ENCODE results near the gene CHD9.
"Not testable (repeated sequence)": the region's sequence is repeated elsewhere in the genome, so short reads cannot be mapped to it uniquely, and the experiment has no call there.

CHD9 gene

DNA sequence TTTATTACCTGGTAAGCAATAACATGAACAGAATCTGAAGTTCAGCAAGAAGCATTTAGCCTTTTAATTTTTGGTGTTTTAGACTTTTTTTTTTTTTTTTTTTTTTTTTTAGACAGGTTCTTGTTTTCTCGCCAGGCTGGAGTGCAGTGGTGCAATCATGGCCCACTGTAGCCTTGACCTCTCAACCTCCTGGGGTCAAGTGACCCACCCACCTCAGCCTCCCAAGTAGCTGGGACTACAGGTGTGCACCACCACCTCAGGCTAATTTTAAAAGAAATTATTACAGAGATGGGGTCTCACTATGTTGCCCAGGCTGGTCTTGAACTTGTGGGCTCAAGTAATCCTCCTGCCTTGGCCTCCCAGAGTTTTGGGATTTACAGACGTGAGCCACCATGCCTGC is 206.5 kb downstream of the CHD9 start:
- no peak for DNase-seq (ENCODE audit: low read depth in 2 of 2)

DNA sequence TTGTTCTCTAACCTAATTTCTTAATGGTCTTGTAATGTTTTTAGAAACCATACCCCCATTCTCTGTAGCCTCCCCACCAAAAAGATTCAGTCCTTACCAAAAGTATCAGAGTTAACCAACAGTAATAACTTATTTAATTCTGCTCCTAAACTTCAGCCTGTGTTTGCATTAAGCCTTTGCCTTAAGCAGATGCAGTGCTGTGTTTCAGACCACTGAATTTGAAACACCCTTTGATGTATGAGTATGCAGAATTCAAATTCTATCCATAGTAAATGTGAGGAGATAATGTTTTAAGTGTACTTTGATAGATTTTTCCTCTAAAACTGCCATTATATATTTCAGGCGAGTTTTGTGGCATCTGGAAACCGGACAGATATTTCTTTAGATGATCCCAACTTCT is 207.9 kb downstream of the CHD9 start:
- DNase-seq (ENCODE audit: low read depth in 2 of 2): no peak

DNA sequence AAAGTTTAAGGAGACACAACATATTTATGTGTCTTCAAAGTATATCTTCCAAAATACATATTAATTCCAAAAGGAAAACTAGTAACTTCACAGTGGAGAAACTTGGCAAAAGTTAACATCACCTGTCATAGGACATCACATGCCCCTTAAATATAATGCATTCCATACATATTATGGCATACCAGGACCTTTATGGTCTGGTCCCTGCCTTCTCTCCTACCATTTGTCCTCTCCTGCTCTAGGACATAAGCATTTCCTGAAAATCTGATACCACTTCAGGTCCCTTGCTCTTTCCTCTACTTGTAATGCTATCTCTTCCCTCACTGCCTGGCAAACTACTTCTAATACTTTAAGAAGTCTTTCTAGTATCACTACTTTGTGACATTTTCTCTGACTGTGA is 211.4 kb downstream of the CHD9 start:
- DNase-seq (ENCODE audit: low read depth in 2 of 2): no peak

DNA sequence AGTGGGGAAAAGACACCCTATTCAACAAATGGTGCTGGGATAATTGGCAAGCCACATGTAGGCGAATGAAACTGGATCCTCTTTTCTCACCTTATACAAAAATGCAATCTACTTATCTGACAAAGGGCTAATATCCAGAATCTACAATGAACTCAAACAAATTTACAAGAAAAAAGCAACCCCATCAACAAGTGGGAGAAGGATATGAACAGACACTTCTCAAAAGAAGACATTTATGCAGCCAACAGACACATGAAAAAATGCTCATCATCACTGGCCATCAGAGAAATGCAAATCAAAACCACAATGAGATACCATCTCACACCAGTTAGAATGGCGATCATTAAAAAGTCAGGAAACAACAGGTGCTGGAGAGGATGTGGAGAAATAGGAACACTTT is 223.7 kb downstream of the CHD9 start:
- not testable (repeated sequence) for DNase-seq (ENCODE audit: low read depth in 2 of 2)

DNA sequence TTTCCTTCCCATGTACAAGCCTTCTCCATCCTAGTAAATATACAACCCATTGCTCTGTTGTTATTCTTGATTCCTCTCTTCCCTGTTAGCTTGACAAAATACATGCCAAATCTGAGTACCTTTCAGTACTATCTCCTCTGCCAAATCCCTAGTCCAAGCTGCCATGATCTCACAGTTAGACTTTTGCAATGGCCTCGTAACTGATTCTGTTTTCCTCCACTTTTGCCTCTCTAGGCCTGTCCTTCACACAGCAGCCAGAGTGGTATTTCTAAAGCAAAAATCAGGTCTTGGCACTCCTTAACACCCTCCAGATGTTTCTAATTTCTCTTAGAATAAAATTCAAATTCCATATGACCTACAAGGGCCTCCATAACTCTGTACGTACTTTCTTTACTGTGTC is 226.5 kb downstream of the CHD9 start:
- DNase-seq (ENCODE audit: low read depth in 2 of 2): no peak

DNA sequence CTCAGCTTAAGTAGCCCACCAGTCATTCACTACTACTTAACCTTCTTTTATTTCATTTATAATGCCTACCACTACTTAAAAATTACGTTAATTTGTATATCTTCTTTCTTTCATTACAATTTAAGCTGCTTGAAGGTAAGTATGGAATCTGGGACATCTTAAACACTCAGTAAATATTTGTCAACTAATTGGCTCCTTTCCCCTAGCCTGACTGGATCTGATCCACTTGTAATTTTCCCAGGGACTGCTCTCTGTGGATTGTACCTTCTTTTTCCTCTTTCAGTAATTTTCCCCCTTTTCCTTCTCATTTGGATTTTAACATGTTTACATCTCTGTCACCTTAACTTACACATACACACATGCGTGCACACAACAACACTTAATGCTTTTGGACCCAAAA is 227.1 kb downstream of the CHD9 start:
- DNase-seq (ENCODE audit: low read depth in 2 of 2): no peak

DNA sequence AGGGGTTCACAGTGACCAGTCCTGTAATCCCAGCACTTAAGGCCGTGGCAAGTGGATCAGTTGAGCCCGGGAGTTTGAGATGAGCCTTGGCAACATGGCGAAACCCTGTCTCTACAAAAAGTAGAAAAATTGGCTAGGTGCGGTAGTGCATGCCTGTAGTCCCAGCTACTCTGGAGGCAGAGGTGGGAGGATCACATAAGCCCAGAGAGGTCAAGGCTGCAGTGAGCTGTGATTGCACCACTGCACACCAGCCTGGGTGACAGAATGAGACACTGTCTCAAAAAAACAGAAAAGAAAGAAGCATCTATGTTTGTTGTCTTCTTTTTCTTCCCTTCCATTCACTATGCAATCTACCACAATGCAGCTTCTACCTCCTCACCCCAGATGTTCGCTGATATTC is 227.5 kb downstream of the CHD9 start:
- no peak for DNase-seq (ENCODE audit: low read depth in 2 of 2)

DNA sequence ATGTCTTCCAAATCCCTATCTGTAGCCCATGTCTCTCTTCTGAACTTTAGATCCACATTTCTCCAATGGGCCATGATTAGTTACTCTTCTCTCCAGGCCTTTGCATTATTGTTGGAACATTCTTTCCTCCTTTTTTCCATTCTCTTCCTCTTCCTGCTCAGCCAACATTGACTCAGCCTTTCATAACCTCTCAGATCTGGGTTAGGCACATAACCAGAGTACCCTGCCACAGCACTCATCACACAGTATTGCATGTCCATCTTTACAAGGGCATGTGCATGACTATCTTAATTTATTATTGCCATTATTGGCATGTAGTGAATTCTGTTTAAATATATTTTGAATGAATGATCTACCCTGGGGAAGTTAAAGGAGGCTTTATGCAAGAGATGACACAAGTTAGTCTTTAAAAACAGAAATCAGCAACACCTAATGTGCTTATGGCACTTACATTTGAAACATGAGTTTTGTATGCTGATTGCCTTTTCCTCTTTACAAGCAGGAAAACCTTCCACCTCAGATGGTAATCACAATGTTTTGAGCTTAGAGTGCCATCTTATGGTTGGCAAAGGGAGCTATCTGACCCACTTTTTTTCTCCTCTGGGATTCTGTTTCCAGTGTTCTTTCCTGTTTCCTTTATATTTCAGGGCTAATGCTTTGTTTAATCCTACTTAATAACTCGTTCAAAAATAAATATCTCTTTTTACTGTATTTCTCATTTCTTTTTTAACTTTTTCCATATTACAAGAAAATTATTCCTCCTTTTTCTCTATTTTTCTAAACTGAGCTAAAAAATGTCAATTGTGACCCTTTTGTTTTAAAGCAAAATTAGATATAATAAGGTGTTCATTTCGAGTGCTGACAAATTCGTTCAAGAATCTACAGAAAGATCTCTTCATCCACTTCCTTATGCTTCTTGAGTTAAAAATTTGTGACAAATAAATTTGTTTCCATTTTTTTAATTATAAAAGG is 228.5 kb downstream of the CHD9 start:
- DNase-seq (ENCODE audit: low read depth in 2 of 2): no peak

DNA sequence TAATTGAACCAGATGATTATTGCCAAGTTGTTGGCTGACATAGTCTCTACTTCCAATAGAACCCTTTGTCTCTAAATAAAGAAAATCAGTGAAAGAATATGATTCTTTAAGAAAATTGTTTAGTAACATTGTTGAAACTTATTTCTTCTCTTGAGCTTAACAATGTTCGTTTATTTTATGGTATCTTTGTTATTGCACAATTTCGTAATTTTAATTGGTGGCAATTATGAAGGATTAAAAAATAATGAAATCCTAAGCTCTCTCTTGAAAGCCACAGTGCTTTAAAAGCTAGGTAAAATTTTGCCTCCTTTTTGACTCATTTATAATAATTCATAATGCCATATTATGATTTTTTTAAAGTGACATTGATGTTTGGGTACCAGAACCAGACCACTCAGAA is 230.4 kb downstream of the CHD9 start:
- DNase-seq (ENCODE audit: low read depth in 2 of 2): no peak

DNA sequence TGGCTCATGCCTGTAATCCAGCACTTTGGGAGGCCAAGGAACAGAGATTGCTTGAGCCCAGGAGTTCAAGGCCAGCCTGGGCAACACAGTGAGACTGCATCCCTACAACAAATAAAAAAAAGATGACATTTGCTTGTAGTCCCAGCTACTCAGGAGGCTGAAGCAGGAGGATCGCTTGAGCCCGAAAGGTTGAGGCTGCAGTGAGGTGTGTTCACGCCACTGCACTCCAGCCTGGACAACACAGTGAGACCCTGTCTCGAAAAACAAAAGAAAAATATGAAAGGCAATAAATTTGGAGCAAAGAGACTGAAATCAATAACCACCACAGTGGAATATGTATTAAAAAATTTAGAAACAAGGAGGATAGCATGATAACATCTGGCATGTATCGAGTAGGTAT is 235.7 kb downstream of the CHD9 start:
- no peak for DNase-seq (ENCODE audit: low read depth in 2 of 2)

DNA sequence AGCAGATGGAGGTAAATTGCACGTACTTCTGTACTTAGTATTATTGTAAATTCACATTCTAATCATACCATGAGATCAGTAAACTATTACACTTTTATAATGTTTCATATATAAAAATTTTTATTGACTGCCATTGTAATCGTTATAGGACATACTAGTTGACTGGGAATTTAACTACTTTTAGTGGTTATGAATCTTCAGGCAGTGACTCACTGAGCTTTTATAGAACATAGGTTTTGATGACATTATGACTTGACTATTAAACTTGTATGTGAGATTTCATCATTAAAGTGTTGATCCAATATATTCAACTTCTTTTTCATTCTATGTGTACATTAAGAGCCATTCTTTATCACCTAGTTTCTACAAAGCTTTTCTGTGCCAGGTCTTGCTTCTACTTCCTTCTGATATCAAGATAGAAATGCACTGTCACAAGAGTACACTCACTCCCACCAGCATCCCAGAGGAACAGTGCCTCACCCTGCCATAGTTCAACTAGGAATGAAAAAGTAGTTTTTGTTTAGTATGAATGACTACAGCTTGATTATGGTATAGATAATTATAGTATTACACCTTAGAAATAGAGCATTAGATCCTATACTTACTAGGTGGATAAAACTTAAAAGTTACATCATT is 237.1 kb downstream of the CHD9 start:
- no peak for DNase-seq (ENCODE audit: low read depth in 2 of 2)

DNA sequence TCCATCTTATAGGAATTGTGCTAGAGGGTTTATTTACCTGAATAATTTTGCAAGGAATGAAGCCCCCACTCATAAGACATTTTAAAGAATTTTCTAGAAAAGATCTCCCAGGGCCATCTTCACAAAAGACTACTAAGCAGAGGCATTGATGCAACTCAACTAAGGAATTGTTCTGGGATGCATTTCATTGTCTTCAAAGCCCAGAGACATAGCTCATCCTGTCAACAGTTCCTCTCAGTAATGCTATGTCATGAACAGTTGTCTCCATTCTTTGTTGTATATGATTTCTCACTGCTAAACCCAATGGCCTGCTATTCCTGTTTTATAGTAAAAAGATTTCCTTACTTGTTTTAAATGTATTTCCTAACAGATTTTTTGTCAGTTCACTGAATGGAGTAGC is 242.7 kb downstream of the CHD9 start:
- DNase-seq (ENCODE audit: low read depth in 2 of 2): no peak

DNA sequence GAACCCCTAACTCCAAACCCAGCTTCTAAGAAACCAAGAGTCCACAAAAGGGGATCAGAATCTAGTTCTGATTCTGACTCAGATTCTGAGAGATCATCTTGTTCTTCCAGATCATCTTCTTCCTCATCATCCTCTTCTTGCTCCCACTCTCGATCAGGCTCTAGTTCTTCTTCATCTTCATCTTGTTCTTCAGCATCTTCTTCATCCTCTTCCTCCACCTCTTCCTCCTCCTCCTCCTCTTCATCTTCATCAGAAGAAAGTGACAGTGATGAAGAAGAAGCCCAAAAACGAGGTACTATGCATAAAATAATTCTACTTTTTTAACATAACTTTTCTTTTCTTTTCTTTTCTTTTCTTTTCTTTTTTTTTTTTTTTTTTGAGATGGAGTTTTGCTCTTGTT is 249.5 kb downstream of the CHD9 start:
- DNase-seq (ENCODE audit: low read depth in 2 of 2): no peak

DNA sequence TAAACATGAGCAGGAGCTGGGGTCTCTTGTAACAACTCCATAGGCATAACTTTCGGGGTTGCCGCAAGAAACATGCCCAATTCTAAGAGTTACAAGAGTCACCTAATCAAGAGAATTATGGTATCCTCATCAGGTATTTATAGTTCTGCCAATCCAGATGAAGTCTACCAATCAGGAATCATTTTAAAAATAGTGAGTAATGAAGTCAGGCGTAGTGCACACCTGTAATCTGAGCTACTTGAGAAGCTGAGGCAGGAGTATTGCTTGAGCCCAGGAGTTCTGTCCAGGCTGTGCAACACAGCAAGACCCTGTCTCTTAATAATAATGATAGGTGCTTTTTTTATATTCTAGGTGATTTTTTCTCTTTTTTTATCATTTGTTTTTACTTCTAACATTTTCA is 251.0 kb downstream of the CHD9 start:
- no peak for DNase-seq (ENCODE audit: low read depth in 2 of 2)

DNA sequence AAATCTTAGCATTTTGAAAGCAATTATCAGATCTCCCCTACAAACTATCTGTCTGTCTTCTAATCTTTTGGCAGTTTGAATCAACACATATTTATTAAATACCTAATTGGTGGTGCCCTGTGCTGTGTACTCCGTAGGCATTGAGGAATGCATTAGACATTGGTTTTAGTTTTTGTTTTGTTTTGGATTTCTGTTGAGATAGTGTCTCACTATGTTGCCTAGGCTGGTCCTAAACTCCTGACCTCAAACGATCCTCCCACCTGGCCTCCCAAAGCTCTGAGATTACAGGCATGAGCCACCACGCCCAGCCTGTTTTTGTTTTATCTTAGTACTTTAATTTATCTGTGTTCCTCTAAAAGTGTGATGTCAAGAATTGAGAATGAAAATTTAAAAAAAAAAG is 254.7 kb downstream of the CHD9 start:
- no peak for DNase-seq (ENCODE audit: low read depth in 2 of 2)

DNA sequence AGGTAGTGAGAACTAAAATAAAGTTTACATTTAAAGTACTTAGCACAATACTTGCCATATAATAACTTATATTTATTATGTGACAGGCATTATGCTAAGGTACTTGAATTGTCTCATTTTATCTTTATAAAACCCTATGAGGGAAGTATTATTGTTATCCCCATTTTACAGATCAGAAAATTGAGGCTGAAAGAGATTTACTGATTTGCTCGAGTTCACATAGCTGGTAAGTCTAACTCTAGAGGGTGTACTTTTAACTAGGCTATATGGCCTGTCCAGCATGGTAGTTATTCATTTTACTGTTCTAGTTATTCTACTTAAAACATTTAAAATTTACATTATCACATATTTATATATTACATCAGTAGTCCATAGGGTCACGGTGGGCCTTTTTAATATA is 266.2 kb downstream of the CHD9 start:
- no peak for DNase-seq (ENCODE audit: low read depth in 2 of 2)

DNA sequence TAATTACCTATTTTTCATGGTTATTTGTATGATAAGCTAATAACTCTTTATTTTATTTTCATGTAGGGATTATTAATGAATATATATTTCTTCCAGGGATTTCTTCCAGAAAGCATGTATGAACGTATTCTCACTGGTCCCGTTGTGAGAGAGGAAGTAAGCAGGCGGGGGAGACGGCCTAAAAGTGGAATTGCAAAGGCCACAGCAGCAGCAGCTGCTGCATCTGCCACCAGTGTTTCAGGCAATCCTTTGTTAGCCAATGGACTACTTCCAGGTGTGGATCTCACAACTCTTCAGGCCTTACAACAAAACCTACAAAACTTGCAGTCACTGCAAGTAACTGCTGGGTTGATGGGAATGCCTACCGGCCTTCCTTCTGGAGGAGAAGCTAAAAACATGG is 269.1 kb downstream of the CHD9 start:
- DNase-seq (ENCODE audit: low read depth in 2 of 2): no peak

DNA sequence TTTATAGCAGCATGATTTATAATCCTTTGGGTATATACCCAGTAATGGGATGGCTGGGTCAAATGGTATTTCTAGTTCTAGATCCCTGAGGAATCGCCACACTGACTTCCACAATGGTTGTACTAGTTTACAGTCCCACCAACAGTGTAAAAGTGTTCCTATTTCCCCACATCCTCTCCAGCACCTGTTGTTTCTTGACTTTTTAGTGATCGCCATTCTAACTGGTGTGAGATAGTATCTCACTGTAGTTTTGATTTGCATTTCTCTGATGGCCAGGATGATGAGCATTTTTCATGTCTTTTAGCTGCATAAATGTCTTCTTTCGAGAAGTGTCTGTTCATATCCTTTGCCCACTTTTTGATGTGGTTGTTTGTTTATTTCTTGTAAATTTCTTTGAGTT is 276.2 kb downstream of the CHD9 start:
- not testable (repeated sequence) for DNase-seq (ENCODE audit: low read depth in 2 of 2)

DNA sequence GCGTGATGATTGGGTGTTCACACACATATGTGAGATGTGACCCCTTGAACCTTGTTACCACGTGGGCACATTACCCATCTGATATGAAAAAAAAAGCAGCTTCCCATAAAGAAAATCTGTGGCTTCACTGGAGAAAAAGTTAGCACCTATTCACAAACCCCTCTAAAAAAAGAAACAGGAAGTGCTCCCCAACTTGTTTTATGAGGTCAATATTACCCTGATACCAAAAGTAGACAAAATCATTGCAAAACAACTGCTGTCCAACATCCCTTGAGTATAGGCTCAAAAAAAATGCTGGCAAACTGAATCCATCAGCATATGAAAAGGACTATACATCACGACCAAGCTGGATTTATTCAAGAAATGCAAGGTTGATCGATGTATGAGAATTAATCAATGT is 279.8 kb downstream of the CHD9 start:
- DNase-seq (ENCODE audit: low read depth in 2 of 2): no peak

DNA sequence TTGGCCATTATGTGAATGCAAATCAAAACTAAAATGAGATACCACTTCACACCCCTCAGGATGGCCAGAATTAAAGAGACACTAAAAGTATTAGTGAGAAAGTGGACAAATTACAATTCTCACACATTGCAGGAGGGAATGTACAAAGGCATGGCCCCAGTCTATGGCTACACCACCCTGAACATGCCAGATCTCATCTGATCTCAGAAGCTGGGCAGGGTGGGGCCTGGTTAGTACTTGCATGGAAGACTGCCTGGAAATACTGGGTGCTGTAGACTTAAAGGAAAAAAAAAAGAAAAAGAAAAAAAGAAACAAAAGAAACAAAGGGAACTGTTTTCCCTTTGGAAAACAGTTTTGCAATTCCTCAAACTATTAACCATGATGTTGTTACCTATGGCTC is 282.5 kb downstream of the CHD9 start:
- DNase-seq (ENCODE audit: low read depth in 2 of 2): no peak

DNA sequence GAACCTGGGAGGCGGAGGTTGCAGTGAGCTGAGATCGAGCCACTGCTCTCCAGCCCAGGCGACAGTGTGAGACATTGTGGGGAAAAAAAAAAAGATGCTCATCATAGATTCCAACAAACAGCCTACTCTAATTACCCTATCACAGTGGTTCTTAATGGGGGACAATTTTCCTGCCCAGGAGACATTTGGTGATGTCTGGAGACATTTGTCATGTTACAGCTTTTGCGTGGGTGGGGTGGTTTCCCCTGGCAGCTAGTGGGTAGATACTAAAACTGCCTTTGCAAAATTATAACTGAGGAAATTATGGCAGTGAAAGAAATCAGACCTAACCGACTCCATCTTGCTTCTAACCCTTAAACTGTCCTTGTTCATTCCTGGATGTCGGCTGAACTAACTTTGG is 287.0 kb downstream of the CHD9 start:
- DNase-seq (ENCODE audit: low read depth in 2 of 2): no peak

DNA sequence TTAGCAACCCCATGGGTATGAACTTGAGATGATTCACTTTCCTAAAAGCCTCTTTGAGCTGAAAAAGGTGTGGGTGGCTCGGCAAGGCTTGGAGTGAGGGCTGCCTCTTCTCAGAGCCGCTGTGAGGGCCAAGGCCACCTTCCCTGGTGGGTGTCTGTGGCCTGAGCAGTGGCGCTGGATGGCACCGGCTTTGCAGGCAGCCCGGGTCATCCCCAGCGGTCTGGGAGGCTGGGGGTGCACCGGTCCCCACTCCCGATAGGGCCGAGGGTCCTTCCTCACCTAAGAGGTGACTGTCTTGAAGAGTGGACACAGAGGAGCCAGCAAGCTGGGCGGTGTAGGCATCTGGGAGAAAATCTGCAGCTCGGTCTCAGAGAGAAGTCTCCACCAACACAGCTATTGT is 300.3 kb downstream of the CHD9 start:
- DNase-seq (ENCODE audit: low read depth in 2 of 2): no peak

DNA sequence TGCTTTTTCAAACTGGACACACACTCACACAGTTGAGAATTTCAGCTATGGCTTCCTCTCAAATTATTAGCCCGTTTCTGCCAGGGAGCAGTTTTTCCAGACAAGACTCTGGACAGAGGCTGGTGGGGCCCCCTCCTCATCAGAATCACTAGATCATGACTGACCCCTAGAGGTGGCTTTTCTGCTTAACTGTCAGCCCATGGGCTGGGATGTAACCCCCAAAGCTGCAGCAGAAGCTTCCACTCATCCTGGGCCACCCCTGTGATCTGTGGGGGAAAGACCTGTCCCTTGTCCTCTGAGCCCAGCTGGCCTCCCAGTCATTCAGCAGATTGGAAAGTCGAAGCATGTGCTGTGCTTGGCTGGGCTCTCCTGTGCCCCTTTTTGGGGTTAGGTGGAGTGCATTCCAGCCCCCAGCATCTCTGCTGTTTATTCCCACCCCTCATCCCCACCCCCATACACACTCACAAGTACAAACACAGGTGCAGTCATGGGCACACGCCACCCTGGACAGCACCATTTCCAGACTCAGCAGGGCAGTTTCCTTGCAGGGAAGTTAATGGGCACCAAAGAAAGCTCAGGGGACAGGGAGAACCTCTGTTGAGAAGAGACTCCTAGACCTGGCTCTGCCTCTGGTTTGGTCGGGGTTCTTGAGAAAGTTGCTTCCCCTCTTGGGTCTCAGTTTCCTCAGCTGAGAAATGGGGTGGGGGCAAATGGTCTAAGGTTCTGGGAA is 301.9 kb downstream of the CHD9 start:
- DNase-seq (ENCODE audit: low read depth in 2 of 2): no peak

Data from stimulated activated CD4-positive, alpha-beta T cell treated with anti-CD3 and anti-CD28 coated beads, Interleukin-12 subunit alpha, Interleukin-12 subunit beta, amount 100 ng/mL, for 24 hours (primary cell).